Duodenal mucosa (tissue), 2 donors: ENCODE results near the gene VAV2.

Source experiments
- H3K27ac ChIP-seq: one replicate; pipeline ENCODE4 v1.7.0; 2013; ENCODE audit warnings: low read depth, low read length
- H3K27me3 ChIP-seq, 2 donors: one replicate each; pipeline ENCODE4 v1.7.0; 2013; ENCODE audit warnings: low read length in 2 of 2, control low read depth in 1 of 2; ENCODE audit not compliant: insufficient read depth in 2 of 2, control insufficient read depth in 1 of 2
- H3K36me3 ChIP-seq, 2 donors: one replicate each; pipeline ENCODE4 v1.7.0; 2013; ENCODE audit warnings: low read length in 2 of 2, control low read depth in 1 of 2; ENCODE audit not compliant: insufficient read depth in 2 of 2, control insufficient read depth in 1 of 2
- H3K4me1 ChIP-seq, 2 donors: one replicate each; pipeline ENCODE4 v1.7.0; 2013; ENCODE audit warnings: low read length in 2 of 2, control low read depth in 1 of 2; ENCODE audit not compliant: insufficient read depth in 2 of 2, control insufficient read depth in 1 of 2
- H3K4me3 ChIP-seq, 2 donors: one replicate each; pipeline ENCODE4 v1.7.0; 2013; ENCODE audit warnings: low read length in 2 of 2, low read depth in 1 of 2
- H3K9ac ChIP-seq, 2 donors: one replicate each; pipeline ENCODE4 v1.7.0; 2013; ENCODE audit warnings: low read length in 2 of 2, low read depth in 1 of 2
- H3K9me3 ChIP-seq, 2 donors: one replicate each; pipeline ENCODE4 v1.7.0; 2013; ENCODE audit warnings: low read length in 2 of 2, control low read depth in 1 of 2; ENCODE audit not compliant: control insufficient read depth in 1 of 2

Gene VAV2, protein sequence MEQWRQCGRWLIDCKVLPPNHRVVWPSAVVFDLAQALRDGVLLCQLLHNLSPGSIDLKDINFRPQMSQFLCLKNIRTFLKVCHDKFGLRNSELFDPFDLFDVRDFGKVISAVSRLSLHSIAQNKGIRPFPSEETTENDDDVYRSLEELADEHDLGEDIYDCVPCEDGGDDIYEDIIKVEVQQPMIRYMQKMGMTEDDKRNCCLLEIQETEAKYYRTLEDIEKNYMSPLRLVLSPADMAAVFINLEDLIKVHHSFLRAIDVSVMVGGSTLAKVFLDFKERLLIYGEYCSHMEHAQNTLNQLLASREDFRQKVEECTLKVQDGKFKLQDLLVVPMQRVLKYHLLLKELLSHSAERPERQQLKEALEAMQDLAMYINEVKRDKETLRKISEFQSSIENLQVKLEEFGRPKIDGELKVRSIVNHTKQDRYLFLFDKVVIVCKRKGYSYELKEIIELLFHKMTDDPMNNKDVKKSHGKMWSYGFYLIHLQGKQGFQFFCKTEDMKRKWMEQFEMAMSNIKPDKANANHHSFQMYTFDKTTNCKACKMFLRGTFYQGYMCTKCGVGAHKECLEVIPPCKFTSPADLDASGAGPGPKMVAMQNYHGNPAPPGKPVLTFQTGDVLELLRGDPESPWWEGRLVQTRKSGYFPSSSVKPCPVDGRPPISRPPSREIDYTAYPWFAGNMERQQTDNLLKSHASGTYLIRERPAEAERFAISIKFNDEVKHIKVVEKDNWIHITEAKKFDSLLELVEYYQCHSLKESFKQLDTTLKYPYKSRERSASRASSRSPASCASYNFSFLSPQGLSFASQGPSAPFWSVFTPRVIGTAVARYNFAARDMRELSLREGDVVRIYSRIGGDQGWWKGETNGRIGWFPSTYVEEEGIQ

DNA sequence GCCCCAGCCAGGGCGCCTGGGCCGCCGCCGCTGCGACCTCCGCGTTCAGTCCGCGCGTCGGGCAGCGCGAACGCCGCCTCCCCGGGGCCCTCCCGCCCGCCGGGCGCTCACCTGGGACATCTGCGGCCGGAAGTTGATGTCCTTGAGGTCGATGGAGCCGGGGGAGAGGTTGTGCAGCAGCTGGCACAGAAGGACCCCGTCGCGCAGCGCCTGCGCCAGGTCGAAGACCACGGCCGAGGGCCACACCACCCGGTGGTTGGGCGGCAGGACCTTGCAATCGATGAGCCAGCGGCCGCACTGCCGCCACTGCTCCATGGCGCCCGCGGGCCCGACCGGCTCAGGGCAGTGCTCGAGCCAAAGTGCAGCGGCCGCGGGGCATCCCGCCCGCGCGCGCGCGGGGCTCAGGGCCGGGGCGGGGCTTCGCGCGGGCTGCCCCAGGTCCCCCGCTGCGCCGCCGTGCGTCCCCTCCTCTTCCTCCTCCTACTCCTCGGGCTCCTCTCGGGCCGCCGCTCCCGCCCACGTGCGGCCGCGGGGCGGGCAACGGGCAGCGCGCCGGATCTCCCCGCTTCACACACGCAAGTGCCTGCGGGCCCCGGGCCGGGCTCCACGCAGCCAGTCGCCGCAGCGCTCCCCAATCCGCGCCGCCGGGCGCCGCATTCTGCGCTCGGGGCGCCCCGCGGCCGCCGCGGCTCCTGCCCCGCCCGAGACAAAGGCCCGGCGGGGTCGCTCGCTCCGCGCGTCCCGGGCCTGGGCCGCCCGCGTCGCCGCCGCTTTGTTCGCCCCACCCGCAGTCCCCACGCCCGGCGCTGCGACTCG, at the start of gene VAV2:
Gene VAV2 (minus strand): TSS at position 361 of the 816 bp plus-strand sequence. CDS start 46 bp downstream, at position 315.
- H3K4me1 ChIP-seq: peaks cover 27 to 34% of the 10 kb centered on the region in 2 donors

DNA sequence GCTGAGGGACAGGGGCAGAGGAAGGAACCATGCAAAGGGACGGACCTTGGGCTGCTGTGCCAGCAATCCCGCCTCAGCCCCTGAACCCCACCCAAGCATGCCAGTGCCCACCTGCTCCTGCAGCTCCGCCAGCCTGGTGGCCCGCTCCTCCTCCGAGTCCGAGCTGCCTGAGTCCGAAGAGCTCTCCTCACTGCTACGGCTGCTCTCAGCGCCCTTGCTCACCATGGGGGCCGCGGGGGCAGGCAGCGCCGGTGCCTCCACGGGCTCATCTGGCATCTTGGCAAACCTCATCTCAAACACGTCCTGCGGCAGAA, 49.5 kb upstream of the VAV2 start:
- H3K9ac ChIP-seq: no peak overlapping the region
- no peaks in the 10 kb centered on the region for H3K27me3 ChIP-seq
- H3K9me3 ChIP-seq: no peaks in the 10 kb centered on the region
- peaks cover 3 to 10% of the 10 kb centered on the region in 2 donors for H3K4me1 ChIP-seq
- no peak overlapping the region for H3K27ac ChIP-seq
- no peak overlapping the region for H3K4me3 ChIP-seq
- peaks cover 28 to 70% of the 10 kb centered on the region in 2 donors for H3K36me3 ChIP-seq

More for the DNA sequence above, at the start of gene VAV2:
- Histone ChIP-seq H3K27ac (peak within 1 kb of the TSS; percentile 87), H3K9me3 (no peaks in the 10 kb centered on the region), H3K27me3 (no peaks in the 10 kb centered on the region), H3K9ac (peak within 1 kb of the TSS; percentile 88 to 91), H3K4me3 (peak within 1 kb of the TSS; percentile 80 to 81), H3K36me3 (no peaks in the 10 kb centered on the region)

DNA sequence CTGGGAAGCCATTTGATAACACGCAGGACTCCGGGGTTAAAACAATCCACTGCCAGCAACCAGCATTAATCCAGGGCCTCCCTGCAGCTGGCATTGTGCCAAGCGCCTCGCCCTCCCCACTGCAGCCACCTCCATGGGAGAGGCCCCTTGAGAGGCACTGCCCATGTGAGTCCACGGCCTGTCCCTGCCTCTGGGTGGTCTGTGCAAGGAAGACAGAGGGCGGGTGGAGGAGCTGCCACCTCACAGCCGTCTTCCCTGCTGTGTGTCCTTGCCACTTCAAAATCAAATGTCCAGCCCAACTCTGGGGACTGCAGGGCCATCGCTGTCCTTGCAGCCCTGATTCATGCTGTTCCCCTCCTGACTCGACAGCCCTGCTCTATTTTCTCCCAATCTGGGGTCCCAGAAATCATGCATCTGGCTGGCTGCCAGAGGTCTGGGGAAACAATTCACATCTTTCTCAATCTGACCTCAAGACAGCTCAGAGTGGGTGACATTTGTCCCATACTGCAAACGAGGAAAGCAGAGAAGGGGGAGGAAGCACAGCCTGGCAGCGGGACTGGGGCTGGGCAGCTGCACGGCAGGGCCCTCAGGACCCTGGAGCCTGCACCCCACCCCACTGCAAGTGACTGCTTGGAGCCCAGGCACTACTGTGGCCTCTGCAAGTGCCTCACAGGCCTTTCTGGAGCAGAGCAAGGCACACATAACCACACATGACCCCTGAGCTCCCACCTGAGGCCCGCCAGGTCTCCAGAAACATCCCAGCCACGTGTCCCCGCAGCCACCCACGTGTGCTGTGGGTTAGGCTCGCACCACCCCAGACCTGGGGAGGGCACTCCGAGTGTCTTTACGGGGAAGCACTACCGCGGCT, 48.9 kb upstream of the VAV2 start:
- H3K36me3 ChIP-seq: peaks cover 28 to 68% of the 10 kb centered on the region in 2 donors

DNA sequence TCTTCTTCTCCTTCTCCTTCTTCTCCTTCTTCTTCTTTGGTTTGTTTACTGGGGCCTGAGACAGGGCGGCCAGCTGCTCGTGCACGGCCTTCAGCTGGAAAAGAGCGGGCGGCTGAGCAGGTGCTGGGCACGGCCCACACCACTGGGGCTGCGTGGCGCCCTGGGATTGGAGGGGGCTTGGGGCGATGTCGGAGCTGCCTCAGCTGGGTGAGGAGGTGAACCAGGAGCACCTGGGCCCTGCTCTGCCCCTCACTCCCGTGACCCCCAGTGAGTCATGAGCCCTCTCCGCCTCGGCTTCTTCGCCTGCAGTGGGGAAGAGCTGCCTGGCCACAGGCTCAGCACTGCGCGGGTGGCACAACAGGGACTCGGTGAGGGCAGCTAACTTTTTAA, 48.0 kb upstream of the VAV2 start:
- Histone ChIP-seq H3K36me3 (peaks cover 29 to 68% of the 10 kb centered on the region in 2 donors), H3K9me3 (no peaks in the 10 kb centered on the region), H3K4me1 (peaks cover 3 to 10% of the 10 kb centered on the region in 2 donors), H3K27me3 (no peaks in the 10 kb centered on the region), H3K27ac (no peak overlapping the region), H3K4me3 (no peak overlapping the region), H3K9ac (no peak overlapping the region)

More for the DNA sequence above, 48.9 kb upstream of the VAV2 start:
- H3K4me1 ChIP-seq: peaks cover 3 to 10% of the 10 kb centered on the region in 2 donors
- H3K27me3 ChIP-seq: no peaks in the 10 kb centered on the region
- H3K27ac ChIP-seq: no peak overlapping the region
- H3K4me3 ChIP-seq: no peak overlapping the region
- no peaks in the 10 kb centered on the region for H3K9me3 ChIP-seq
- H3K9ac ChIP-seq: no peak overlapping the region

DNA sequence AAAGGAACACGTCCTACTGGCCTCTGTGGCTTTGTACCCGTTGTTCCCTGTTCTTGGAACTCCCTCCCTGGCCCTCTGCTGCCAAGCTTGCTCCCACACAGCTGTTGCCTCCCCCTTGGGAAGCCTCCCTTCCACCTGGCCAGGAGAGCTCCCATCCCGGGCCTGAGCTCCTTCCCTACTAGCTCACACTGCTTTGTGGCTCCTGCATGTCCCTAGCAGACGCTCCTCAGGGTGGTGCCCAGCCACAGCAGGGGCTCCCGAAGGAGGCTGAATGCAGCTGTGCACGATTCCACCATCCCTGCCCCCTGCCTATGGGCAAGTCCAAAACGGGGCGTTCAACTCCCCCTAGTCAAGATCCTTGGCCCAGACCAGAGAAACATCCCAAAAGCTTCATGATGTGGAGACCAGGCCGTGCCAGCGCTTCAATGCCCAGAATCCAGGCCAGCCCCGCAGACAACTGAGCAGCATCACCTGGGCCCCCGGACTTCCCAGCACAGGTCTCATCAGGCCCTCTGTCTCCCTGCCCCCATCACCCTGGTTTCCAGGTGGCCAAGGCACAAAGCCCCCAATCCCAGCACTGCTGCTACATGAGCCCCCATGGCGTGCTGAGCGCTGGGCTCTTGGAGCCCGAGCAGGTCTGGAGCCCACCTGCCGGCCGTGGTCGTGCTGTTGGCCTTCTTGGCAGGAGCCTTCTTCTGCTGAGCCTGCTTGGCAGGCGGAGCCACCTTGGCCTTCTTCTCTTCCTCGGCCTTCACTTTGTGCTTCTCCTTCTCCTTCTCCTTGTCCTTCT, 47.5 kb upstream of the VAV2 start:
- Histone ChIP-seq H3K27me3 (no peaks in the 10 kb centered on the region), H3K9me3 (no peaks in the 10 kb centered on the region), H3K27ac (no peak overlapping the region), H3K36me3 (peaks cover 34 to 68% of the 10 kb centered on the region in 2 donors), H3K4me1 (peaks cover 3 to 10% of the 10 kb centered on the region in 2 donors), H3K4me3 (no peak overlapping the region), H3K9ac (no peak overlapping the region)

DNA sequence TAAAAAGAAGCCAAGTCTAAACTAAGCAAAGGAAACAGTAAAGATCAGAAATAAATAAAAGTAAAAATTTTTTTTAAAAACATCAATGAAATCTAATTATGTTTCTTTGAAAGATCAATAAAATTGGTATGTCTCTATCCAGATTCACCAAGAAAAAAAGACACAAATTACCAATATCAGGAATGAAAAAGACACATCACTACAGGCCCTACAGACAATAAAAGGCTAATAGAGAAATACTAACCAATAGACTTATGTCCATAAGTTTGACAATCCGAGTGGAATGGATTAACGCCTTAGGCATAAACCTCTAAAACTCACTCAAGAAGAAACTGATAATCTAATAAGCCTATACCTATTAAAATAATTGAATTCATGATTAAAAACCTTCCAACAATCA, 45.5 kb upstream of the VAV2 start:
- Histone ChIP-seq H3K4me3 (no peak overlapping the region), H3K27me3 (no peaks in the 10 kb centered on the region), H3K4me1 (peaks cover 3 to 10% of the 10 kb centered on the region in 2 donors), H3K9me3 (no peaks in the 10 kb centered on the region), H3K9ac (no peak overlapping the region), H3K27ac (no peak overlapping the region), H3K36me3 (peaks cover 34 to 72% of the 10 kb centered on the region in 2 donors)

DNA sequence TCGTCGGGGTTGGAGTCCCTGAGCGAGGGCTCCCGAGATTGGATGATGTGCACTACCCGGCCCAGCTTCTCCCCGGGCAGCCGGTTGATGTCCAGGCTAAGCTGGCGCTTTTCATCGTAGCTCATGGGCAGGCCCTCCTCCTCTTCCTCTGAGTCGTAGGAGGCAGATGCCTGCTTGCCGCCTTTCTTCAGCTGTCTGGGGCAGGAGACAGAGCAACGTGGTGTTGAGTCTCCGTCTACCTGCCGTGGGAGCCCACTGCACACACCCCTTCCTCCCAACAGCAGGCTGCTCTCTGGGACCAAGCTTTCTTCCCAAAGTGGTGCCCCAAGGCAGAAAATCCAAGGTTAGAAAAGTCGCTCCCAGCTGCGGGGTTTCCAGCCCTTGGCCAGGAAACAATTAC, 44.0 kb upstream of the VAV2 start:
- Histone ChIP-seq H3K4me3 (no peak overlapping the region), H3K4me1 (peaks cover 3 to 9% of the 10 kb centered on the region in 2 donors), H3K27ac (no peak overlapping the region), H3K9me3 (no peaks in the 10 kb centered on the region), H3K36me3 (peaks cover 37 to 69% of the 10 kb centered on the region in 2 donors), H3K27me3 (no peaks in the 10 kb centered on the region), H3K9ac (no peak overlapping the region)

DNA sequence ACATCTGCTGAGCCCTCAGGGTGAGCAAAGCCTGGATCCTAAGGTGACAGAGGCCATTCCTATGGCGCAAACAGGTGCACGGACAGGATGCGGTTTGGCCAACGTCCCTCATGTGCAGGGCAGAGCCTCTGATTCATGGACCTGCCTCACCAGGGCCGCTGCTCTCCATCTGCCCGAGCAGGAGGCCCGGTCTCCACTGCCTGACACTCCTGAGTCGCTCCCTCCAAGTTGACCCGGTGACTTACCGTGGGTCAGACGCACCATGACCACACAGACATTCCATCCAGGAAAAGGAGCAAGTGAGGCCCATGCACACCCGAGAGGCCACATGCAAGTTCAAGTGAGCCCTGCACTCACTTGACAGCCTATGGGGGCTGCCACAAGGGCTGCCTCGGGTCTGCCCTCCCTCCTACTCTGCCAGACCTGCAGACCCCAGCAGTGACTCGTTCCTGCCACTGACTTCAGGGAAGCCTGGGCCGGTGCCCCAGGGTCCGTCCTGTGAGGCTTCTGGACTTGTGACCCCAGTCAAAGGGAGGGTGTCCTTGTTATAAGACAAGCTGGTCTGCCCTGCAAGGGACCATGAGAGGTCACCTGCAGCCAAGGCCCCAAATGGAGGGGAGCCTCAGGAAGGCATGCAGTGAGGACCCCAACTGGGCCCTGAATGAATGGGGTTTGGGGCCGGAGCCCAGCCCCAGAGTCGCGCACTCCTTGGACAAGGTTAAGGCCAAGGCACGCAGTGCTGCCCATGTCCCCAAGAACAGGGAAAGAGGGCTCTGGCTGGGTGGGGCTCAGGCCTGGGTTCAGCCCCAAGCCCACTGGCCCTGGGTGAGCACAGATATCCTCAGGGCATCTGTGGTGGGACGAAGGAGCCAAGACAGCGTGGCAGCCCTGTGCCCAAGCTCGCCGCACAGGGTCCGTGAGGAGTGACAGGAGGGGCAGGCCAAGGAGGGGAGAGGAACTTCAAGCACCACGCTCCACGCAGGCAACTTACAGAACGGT, 43.2 kb upstream of the VAV2 start:
- Histone ChIP-seq H3K9me3 (no peaks in the 10 kb centered on the region), H3K27ac (no peak overlapping the region), H3K4me3 (no peak overlapping the region), H3K9ac (no peak overlapping the region), H3K4me1 (peaks cover 0 to under 1% of the 10 kb centered on the region in 2 donors), H3K36me3 (peaks cover 37 to 66% of the 10 kb centered on the region in 2 donors), H3K27me3 (no peaks in the 10 kb centered on the region)
